A549 treated with Hydrocortisone at 1 μM for 4 hours (cell line): ENCODE measurements around the gene RFTN1. TPM values are rescaled to one million over a fixed set of nuclear protein-coding genes. Genes with fewer than 3 reads are reported as not detected.

ENCODE experiments used
- total RNA-seq: library from RNA; stranded (reverse); fragments of 200-300 nt; extraction: Qiagen RNA extraction; gene quantifications from 5 replicates; pipeline ENCODE4 v1.2.3, GENCODE V29; 2022

RFTN1 gene
- total RNA-seq, result 2.6 to 4.1 TPM (median 3.4 TPM) in 5 replicates

GRCh38 chr3:16513141-16514020 lies at the start of gene RFTN1:
TSS of gene RFTN1 (minus strand) at chr3:16513699. CDS start at chr3:16493869, 19,830 bp downstream.

Other genes starting within 250 kb of the RFTN1 start
- 22.7 to 30.1 TPM (median 27.1 TPM) in 5 replicates for gene DPH3, start 248.8 kb downstream of the RFTN1 start, total RNA-seq
- gene OXNAD1, start 248.5 kb downstream of the RFTN1 start, total RNA-seq, result 8.4 to 9.8 TPM (median 9.6 TPM) in 5 replicates
- not detected in 5 replicates for gene DAZL, start 91.7 kb upstream of the RFTN1 start, total RNA-seq